GM21723 (cell line): Measurements from ENCODE around the gene ZGLP1.
"Not testable (repeated sequence)": the region's sequence is repeated elsewhere in the genome, so short reads cannot be mapped to it uniquely, and the experiment has no call there.

Experiments used
- ATAC-seq: cut with Tn5 transposase; IDR thresholded peaks from one replicate; pipeline ENCODE4 v1.9.1; 2021; ENCODE audit warnings: mild to moderate bottlenecking, moderate library complexity; ENCODE audit not compliant: unreplicated experiment

The ZGLP1 gene

DNA sequence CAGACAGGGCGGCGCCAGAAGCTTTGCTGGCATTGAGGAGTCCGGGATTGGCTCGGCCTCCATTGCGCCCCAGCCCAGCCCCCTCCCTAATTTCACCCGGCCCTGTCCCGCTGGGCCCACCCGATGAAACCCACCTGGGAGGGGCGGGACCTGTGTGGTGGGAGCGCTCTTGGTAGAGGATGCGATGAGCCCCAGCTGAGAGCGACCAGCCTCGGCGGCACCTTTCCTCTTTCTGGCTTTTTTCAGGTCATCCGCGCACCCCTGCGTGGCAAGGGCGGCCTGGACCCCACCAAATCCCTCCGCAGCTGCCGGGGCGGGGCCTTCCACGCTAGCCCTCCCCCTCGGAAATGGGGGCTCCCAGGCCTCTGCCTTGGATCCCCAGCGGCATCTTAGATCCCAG, at the start of gene ZGLP1:
TSS of gene ZGLP1 (minus strand) at position 393 of the 400 bp plus-strand sequence.
- no peak for ATAC-seq

DNA sequence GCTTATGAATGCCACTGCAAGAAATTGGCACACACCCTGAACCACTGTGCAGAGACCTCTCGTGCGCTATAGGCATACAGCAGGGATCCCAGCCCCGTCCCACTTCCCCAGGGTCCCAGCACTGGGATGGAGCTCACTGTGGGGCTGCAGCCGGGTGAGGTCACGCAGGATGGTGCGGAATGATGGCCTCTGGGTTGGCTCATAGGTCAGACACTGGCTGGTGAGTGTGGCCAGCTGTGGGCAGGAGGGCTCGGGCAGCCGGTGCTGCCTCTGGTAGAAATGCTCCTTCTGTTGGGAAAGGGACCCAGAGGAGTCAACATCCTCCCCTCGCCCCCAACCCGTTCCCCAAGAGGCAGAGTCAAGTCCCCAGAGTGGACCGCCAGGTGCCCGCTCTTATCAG, 46.8 kb upstream of the ZGLP1 start:
- no peak for ATAC-seq

DNA sequence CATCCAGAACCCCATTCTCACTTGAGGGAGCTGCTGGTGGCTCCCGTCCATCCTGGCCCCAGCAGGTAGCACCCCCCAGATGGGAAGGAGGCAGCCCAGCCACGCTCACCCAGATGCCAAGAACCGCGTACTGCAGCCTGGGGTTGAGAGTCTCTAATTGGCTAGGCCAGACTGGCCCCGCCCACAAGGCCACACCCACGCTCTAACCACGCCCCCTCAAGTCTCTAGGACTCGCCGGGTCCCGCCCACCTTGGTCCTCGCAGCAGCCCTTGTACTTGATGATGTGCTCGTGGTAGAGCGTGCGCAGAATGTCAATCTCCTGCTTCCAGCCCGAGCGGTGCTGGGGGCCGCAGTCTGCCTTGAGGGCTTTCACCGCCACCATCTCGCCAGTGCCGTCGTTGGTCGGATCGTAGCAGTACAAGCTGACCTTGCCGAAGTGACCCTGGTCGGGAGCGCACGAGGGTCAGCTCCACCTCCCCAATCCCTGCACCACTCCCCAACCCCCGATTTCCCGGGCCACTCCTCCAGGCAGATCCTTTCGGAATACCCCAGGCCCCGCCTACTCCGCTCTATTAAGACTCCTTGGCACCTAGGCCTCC, 44.3 kb upstream of the ZGLP1 start:
- ATAC-seq: no peak

DNA sequence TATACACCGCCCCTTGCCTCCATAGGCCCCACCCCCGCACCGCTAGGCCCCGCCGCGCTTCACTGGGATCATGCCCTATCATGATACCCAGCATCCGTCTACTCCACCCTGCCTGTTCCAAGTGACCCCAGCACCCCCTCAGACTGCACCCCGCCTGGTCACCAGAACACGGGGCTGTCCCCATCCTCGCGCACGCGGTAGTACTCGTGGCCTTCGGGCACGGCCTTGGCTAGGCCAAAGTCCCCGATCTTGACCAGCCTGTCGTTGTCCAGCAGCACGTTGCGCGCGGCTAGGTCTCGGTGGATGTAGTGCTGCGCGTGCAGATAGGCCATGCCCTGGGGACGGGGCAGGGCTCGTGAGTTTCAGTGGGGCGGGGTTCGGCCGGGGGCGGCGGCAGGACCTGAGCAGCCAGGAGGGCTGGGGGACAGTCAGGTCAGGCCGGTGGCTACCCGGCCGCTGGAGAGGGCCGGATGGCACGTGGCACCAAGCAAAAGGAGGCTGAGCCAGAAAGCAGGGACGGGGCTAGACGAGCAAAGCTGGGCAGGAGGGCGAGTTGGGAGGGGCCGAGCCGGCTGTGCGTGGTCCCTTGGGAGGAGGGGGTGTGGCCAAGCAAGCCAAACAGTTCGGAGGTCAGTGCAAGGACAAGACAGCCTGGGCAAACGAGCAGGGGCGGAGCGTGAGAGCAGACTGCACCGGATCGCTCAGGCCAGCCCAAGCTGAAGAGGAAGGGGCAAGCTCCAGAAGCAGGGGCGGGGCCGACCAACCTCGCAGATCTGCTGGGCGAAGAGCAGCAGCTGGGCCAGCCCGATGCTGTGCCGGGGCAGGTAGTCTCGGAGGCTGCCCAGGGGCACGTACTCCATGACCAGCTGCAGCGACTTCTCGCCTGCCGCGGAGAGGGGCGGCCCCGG, 43.4 kb upstream of the ZGLP1 start:
- no peak for ATAC-seq

DNA sequence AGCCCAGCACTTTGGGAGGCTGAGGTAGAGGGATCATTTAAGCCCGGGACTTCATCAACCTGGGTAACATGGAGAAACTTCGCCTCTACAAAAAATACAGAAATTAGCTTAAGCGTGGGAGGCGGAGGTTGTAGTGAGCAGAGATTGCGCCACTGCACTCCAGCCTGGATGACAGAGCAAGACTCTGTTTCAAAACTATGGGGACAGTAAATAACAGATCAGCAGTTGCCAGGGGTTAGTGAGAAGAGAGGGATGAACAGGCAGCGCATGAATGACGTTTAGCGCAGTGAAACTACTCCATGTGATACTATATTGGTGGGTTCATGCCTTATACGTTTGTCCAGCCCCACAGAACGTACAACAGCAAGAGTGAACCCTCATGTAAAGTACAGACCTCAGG, 36.9 kb upstream of the ZGLP1 start:
- ATAC-seq: no peak

DNA sequence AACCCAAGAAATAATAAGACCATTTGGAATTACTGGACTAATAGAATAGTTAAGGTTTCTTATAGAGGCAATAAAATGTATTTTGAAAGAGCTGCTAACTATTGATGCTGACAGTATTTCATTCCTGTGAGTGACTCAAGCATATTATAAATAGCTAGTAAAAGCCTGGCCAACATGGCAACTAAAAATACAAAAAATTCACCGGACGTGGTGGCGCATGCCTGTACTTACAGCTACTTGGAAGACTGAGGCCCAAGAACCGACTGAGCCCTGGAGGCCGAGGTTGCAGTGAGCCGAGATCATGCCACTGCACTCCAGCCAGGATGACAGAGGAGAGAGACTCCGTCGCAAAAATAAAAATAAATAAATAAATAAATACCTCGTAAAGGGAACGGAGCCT, 35.2 kb upstream of the ZGLP1 start:
- ATAC-seq: no peak

DNA sequence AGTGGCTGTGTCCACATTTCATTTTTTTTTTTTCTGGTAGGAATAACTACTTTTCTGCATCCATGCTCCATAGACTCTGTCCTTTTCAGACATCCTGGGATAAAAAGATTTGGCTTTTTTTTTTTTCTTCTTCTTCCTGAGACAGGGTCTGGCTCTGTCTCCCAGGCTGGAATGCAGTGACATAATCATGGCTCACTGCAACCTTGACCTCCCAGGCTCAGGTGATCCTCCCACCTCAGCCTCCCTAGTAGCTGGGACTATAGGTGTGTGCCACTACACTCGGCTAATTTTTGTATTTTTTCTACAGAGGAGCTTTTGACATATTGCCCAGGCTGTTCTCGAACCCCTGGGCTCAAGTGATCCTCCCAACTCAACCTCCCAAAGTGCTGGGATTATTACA, 33.9 kb upstream of the ZGLP1 start:
- ATAC-seq: no peak

DNA sequence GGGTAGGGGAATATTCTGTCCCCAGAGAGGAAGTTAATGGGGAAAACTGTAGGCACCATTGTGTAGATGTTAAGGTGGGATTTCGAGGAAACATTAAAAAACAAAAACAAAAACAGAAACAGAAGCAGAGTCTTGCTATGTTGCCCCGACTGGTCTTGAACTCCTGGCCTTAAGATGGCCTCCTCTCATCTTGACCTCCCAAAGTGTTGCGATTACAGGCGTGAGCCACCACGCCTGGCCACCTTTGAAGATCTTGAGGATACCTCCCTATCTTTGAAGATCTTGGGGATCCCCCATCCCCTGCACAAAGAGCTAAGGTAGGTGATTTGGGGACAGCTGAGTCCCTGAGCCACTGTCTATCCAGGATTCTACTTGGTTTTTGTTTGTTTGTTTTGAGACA, 30.4 kb upstream of the ZGLP1 start:
- no peak for ATAC-seq

DNA sequence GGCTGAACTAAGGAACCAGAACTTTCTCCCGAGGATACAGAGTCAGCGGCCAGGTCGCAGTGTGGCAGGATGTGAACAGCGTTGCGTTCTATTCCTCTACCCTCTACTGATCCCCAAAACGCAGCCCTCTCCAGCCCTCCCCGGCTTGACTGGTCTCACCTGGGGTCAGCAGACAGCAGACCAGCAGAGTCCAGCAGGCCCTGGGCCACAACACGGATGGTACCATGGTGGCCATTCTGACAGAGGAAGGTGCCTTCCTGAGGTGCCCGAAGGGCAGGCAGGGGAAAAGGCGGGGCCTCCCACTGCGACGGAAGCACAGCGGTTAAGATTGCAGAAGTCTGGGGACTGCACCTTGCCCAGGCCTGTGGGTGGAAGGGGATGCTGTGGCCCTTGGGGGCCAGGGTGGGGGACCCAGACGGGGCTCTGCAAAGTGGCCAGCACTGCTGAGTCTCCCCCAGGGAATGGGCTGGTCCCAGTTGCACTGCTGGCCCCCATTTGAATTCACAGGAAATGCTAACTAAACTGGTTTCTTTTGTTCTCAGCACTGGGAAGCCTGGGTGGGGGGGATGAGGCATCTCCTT, 29.9 kb upstream of the ZGLP1 start, which contains the start of gene ICAM3:
TSS of gene ICAM3 (minus strand) at position 245 of the 581 bp plus-strand sequence. CDS start at position 235, 10 bp downstream.
- peak; percentile 63 for ATAC-seq

DNA sequence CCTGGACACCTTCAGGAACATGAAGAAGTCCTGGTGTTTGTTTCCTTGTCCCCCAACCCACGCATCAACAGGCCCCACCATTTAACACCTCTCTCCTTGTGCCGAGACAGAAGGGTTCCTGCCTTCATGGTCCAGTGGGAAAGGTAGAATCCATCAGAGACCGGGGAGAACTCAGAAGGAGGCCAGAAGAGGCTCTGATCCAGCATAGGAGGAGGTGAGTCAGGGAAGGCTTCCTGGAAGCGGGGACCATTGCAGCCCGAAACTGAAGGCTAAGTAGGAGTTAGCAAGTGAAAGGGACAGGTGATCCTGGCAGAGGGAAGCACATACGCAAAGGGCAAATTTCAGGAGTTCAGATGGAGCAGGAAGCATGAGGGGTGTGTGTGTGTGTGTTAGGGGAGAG, 29.3 kb upstream of the ZGLP1 start:
- no peak for ATAC-seq

DNA sequence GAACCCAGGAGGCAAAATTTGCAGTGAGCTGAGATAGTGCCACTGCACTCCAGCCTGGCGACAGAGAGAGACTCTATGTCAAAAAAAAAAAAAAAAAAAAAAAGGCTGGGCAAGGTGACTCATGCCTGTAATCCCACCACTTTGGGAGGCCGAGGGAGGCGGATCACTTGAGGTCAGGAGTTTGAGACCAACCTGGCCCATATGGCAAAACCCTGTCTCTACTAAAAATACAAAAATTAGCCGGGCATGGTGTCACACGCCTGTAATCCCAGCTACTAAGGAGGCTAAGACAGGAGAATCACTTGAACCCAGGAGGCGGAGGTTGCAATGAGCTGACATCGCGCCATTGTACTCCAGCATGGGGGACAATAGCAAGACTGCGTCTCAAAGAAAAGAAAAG, 27.1 kb upstream of the ZGLP1 start:
- not testable (repeated sequence) for ATAC-seq

DNA sequence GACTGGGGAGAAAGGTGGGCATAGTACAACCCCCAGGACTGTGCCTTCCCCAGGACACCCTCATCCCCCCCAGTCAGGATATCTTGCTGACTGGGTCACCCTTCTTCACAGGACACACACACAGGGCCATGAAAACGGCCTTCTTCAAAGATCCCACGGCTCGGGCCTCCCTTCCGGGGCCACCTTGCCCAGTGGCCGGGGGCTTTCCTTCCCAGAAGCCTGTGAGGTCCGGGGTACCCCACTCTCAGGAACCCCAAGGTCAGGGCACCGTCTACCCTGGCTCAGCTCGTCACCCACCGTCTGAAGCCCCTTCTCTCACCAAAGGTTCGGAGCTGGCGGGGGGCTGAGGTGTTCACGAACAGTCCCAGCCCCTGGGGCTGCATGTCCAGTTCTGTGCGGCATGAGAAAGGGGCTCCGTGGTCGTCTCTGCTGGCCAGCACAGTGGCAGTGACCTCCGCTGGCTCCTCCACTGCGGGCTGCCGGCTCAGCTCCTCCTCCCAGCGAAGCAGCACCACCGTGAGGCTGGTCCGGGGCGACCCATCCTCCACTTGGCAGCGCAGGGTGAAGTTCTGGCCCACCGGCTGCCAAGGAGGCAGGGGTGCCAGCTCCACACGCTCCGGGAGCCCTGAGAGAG, 25.9 kb upstream of the ZGLP1 start:
- ATAC-seq: no peak

DNA sequence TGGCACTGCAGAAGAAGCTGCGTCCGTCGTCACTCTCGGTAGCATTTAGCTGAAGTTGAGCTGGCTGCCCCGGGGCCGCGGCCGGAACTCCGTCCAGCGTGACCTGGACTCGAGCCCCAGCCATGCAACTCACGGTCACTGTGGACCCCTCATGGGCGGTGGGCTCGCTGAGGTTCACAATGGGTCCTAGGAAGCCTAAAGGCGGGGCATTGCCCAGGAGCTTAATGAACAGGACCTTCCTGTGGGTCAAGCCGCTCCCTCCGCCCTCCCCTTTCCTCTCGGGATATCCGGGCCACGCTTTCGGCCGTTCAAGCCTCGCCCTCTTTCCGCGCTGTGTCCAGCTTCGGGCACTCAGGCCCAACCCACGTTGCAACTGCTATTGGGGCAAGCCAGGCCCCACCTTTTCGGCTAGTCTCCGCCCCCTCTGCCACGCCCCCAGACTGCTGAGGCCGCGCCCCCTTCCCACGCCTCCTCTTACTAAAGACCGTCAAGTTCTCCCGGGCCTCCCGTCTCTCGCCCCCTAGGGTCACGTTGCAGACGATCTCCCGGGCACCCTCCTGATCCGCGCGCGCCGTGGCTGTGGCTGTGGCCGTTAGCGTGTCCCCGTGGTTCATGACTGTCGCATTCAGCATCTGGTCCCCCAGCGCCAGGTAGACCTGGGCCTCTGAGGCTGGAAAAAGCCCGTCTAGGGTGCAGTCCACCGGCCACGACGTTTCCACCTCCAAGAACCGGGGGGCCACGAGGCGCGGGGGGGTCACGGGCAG, 25.2 kb upstream of the ZGLP1 start:
- ATAC-seq: no peak

DNA sequence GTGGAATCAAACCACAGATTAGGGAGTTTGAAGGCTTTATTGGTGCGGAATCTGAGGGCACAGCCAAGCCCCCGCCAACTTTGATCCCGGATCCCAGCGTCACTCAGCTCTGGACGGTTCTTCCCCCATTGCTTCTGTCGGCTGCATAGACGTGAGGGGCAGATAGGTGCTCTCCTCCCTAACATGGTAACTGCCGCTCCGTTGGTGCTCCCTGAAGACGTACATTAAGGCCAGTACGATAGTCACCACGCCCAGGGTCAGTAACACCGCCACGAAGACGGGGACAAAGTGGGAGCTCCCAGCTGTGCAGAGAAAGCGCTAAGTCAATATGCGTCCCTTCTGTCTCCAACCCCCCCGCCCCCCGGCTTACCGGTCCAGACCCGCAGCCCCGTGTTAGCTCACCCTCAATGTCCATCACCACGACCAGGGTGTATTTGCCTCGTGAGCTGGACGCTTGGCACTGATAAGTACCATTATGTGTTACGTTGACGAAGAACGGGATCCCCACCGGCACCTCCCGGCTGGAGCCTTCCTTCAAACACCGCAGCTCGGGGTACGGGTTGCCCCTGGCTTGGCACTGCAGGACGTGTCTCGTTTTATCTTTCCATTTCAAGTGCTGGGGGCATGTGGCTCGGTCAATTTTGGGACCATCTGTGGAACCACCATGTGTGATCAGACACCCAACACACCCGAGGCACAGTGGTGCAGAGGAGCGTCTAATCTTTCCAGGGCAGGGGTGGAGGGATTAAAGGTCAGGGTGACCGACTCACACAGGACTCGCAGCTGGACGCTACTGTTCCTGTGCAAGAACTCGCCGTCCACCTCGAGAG, 24.4 kb upstream of the ZGLP1 start:
- peak; percentile 10 for ATAC-seq

DNA sequence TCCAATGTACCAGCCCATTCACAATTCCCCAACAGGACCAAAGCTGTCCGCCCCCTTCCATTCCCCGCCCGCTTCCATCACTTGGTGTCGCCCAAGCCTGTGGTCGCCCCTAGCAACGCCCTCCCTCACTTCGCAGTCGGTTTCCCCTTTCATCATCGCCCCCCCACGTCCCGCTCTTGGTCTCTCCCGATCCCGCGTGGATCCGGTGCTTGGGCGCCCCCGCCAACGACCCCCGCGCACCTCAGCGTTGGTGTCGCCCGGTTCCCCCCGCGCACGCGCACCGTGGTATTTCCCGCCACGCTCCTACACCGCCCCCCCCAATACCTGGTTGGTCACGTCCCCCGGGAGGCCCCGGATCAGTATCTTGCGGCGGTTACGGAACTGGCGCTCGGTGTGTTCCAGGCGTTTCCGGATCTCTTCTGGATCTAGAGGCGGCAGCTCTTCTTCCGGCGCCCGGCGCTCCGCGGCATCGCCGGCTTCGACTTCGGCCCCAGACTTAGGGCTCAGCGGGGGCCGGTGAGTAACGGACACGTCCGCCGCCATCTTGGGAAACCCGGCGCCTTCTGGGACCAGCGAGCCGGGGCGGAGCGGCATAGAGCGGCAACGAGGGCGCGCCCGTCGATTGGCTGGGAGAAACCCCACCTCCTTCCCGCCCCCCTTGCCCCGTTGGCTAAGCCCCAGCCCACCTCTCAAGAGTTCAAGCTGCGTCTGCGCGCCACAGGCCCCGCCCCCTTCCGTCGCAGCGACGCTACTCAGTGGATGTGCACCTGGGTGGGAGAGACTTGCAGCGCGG, 23.5 kb upstream of the ZGLP1 start, which contains the start of gene RAVER1:
TSS of gene RAVER1 (minus strand) at position 565 of the 793 bp plus-strand sequence. CDS start at position 543, 22 bp downstream.
- peak; percentile 83 for ATAC-seq

DNA sequence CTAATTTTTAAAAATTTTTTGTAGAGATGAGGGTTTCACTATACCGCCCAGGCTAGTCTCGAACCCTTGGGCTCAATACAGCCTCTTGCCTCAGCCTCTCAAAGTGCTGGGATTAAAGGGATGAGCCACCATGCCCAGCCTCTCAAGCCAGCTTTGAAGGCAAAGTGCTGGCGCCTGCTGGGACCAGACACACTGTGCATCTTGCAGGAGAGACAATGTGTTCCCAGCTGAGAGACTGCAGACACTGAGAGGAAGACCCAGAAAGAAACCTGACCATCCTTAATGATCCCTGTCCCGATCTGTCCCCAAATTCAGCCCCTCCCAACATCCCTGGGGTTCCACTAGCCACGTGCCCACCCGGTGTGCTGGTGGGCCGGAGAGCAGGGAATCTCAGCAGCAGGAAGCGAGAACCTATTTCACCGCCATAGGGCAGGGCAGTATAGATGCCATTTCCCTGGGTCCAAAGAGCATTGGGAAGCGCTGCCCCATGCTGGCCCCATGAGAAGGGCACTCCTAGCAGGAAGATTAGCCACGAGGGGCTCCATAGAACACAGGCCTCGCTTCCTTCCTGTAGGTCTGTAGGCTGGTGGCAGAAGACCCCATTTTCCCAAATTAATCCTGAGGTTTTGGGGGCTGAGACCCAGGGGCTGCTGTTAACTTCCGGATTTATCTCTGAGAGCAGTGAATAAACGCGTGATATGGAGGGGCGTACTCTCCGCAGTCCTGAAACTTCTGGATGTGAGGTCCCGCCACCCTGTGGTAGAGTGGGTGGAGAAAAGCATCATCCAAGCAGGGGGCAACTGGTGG, 22.7 kb upstream of the ZGLP1 start:
- no peak for ATAC-seq

DNA sequence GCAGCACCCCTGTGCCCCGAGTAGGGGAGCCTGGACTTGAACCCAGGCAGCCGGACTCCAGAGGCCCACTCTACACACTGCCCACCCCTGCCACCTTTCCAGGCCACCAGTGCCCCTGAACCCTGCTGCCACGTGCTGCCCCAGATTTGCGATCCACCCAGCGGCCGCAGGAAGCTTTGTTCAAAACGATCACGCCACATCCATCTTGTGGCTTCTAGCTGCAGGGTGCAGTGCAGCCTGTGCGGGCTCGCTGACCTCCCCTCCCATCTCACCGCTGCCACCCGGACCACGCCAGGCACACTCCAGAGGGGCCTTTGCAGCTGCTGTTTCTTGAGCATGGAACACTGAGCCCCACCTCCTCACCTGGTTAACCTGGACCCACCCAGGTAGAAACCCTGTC, 19.9 kb upstream of the ZGLP1 start:
- ATAC-seq: no peak
